ENCODE measurements around the gene SSBP3.

The SSBP3 gene

GRCh38 chr1:54263601-54264226 lies 142.5 kb downstream of the SSBP3 start:
- no peak for DNase-seq

GRCh38 chr1:54262244-54262643 lies 143.9 kb downstream of the SSBP3 start:
- DNase-seq, result no peak

GRCh38 chr1:54260810-54261209 lies 145.4 kb downstream of the SSBP3 start:
- DNase-seq, result no peak

- no peak for DNase-seq
Measured at GRCh38 chr1:54259546-54260140, 146.6 kb downstream of the SSBP3 start.

DNA sequence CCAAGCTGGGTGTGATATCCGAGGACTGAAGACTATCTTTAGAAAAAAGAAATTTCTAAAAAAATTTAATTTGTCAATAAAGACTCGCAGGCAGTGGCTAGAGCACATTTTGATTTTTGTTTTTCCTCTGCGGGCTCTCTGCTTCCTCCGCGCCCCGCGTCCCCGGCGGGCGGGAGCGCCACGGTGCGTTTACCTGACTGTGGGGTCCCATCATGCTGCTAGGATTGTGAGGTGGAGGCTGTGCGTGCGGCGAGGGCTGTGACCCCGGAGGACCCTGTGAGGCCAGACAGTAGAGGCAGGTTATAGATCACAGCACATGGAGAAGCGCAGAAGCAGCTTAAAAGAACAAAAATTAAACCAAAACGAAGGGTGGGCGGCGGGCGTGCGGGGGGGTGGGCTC lies 148.3 kb downstream of the SSBP3 start:
- DNase-seq, result no peak

DNA sequence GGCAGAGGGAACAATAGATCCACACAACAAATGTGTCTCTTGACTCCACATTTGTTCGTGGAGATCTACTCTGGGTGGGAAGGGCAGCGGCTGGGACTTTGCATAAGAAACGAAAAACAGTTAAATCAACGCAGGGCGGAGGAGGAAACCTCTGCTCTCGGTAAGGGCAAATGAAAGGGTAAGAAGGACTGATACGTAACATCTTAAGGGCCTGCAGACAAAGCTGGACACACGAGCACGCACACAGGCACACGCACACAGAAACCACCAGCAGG lies 148.9 kb downstream of the SSBP3 start:
- no peak for DNase-seq

GRCh38 chr1:54256522-54257345 lies 149.5 kb downstream of the SSBP3 start:
- DNase-seq, result no peak

- no peak for DNase-seq
Measured at GRCh38 chr1:54255026-54255702, 151.0 kb downstream of the SSBP3 start.

- DNase-seq, result no peak
Measured at GRCh38 chr1:54254055-54254454, 152.1 kb downstream of the SSBP3 start.

- DNase-seq, result no peak
Measured at GRCh38 chr1:54253480-54253879, 152.7 kb downstream of the SSBP3 start.

- no peak for DNase-seq
Measured at GRCh38 chr1:54252371-54252936, 153.7 kb downstream of the SSBP3 start.

- DNase-seq, result no peak
Measured at GRCh38 chr1:54250670-54251069, 155.5 kb downstream of the SSBP3 start.

DNA sequence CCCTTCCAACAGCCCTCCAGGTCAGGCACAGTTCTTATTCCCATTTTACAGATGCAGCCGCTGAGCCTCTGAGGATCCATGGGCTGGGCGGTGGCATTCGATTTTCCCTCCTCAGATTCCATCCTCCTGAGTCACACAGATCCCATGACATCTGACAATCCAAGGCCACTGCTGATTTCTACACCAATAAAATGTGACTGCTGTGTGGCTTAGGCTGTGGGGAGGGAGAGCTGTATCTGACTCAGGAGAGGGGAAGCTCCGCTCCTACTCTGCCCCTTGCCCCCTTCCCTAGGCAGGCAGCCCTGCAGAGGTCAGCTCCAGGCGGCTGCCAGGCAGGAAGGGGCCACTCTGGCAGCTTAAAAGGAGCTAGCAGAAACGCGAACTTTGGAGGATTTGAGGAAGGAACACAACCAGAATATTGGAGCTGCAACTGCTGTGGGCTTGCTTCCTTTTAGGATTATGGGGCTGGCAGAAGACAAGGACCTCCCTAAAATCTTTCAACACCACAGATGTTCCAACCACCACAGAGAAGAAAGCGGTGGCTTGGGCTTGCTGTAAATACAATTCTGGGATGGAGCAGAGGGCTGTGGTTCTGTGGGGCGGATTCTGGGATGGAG lies 156.3 kb downstream of the SSBP3 start:
- DNase-seq, result no peak

- DNase-seq, result no peak
Measured at GRCh38 chr1:54248966-54249365, 157.2 kb downstream of the SSBP3 start.

- no peak for DNase-seq
Measured at GRCh38 chr1:54247863-54248515, 158.2 kb downstream of the SSBP3 start.

DNA sequence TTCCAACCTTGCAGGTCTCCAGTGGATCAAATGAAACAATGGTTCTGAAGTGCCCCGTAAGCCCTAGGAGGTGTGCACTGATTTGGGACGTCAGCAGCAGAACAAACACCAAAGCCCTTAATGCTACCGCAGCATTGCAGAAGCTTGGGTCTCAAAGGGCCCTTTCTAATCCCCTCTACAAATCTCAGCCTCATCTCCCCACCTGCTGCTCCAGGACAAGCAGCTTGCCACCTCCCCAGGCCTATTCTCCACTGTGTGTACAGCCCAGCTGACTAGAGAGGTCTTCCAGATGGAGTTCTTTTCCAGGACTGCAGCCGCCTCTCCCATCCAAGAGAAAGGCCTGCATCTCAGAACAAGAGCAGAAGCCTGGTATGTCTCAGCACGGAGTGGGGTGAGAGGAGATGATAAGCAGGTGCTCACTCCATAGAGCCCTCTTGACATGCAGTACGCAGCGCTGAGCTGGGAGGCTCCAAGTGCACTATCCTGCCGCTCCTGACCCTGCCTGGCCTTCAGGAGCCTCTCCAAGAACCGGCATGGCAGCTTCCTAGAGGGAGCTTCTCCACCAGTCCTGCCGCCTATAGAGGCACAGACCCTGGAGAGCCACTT lies 160.0 kb downstream of the SSBP3 start:
- DNase-seq, result no peak

- no peak for DNase-seq
Measured at GRCh38 chr1:54245501-54245900, 160.7 kb downstream of the SSBP3 start.

DNA sequence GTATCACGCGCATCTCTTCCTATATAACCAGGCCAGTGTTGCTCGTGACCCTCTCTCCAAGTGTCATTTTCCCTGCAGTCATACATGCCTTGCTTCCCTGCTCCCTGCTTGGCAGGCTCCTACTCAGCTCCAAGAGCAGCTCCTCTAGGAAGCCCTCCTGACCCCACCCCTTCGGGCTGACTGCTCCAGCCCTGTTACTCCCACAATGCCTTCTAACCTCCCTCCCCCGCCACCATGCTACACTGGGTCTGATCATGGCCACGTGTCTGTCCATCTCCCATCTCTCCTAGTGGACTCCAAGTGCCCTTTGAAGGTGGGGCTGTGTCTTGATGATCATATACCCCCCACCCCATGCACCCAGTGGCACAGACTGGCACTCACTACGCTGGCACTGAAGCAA lies 161.5 kb downstream of the SSBP3 start:
- no peak for DNase-seq

DNA sequence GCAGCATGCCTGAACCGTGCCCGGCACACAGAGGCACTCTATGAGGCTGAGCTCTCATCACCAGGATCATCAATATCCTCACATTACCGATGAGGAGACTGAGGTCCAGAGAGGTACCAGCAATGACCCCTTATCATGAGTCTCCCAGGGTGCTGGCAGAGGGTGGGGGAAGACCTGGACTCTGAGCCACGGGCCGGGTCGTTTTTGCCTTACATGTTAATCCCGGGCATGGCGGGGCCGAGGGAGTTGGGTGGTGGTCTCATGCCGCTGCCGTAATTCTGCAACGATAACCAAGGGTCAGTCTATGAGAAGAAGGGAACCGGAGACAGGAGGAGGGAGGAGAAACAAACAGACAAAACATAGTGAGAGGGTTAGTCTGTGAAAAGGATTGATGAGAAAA lies 163.2 kb downstream of the SSBP3 start:
- DNase-seq, result no peak

DNA sequence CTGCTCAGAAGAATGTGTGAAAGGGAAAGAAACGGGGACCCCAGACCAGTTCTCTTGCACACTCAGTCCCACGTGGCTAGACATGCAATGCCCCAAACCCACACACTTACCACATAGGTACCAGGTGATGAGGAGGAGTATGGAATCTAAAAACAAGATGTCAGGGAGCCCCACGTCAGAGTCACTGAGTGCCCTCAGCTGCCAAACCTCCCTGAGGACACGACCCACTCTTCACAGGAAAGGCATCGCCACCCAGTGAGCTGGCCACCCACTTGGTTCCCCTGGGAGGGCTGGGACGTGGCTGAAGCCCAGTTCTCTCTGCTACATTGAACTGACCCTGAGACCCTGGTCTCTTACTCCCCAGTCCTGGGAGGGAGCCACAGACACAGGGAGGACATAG lies 164.8 kb downstream of the SSBP3 start:
- no peak for DNase-seq

- no peak for DNase-seq
Measured at GRCh38 chr1:54240741-54241335, 165.4 kb downstream of the SSBP3 start.

- DNase-seq, result no peak
Measured at GRCh38 chr1:54239631-54240031, 166.6 kb downstream of the SSBP3 start.
